IMR-90 (cell line): ENCODE data around the gene AKNA. TPM values are rescaled to one million over a fixed set of nuclear protein-coding genes. Genes with fewer than 3 reads are reported as not detected.

Experiments
- ATAC-seq: fragments of 200-7000 bp; cut with Tn5 transposase; 2 replicates; pipeline ENCODE4 v1.9.1; 2020; ENCODE audit warnings: low read depth, mild to moderate bottlenecking, moderate library complexity
- BruUV-seq: library from RNA; stranded (reverse); fragments of 400-500 nt; replicated peaks from 2 replicates; lab custom pipeline; 2021; lab: Mats Ljungman, UMichigan
- CTCF ChIA-PET: fragments of 300-600 bp; formaldehyde crosslinking; extraction: SDS; loops from one replicate; lab custom pipeline; 2021; ENCODE audit warnings: antibody characterized with exemption; lab: Yijun Ruan, JAX
- POLR2A ChIA-PET: fragments of 300-600 bp; sonication (Branson Sonifier 250); formaldehyde crosslinking; loops from one replicate; lab custom pipeline; 2022; ENCODE audit warnings: antibody characterized with exemption; ENCODE audit not compliant: unreplicated experiment; lab: Charles Lee
- DNase-seq: peaks from one replicate; pipeline ENCODE4 v3.0.0; 2013
- H2AFZ ChIP-seq: replicated peaks from 2 replicates; pipeline ENCODE3; 2013; ENCODE audit warnings: low read length, mild to moderate bottlenecking; ENCODE audit not compliant: poor library complexity
- H2AK5ac ChIP-seq: 2 replicates; pipeline ENCODE4 v1.6.1; 2013; ENCODE audit warnings: low read depth, low read length, inconsistent platforms
- H2AK9ac ChIP-seq: replicated peaks from 2 replicates; pipeline ENCODE3; 2013; ENCODE audit warnings: mild to moderate bottlenecking, low read depth, low read length, moderate library complexity; ENCODE audit not compliant: poor library complexity
- H2BK120ac ChIP-seq: 2 replicates; pipeline ENCODE4 v1.6.1; 2013; ENCODE audit warnings: low read depth, low read length, inconsistent platforms
- H2BK15ac ChIP-seq: 3 replicates; pipeline ENCODE4 v1.6.1; 2013; ENCODE audit warnings: low read depth, low read length, inconsistent platforms
- H2BK20ac ChIP-seq: 2 replicates; pipeline ENCODE4 v1.6.1; 2013; ENCODE audit warnings: low read depth, mild to moderate bottlenecking, inconsistent platforms, low read length, moderate library complexity
- H2BK5ac ChIP-seq: 2 replicates; pipeline ENCODE4 v1.6.1; 2013; ENCODE audit warnings: mild to moderate bottlenecking, low read depth, low read length, inconsistent platforms; ENCODE audit not compliant: poor library complexity, severe bottlenecking
- H3K14ac ChIP-seq: replicated peaks from 2 replicates; pipeline ENCODE4 v1.6.1; 2013; ENCODE audit warnings: low read depth, low read length, inconsistent platforms
- H3K18ac ChIP-seq: 2 replicates; pipeline ENCODE4 v1.6.1; 2013; ENCODE audit warnings: low read depth, low read length, control low read depth
- H3K23ac ChIP-seq: 2 replicates; pipeline ENCODE4 v1.6.1; 2013; ENCODE audit warnings: low read depth, low read length, inconsistent platforms
- H3K27ac ChIP-seq: 2 replicates; pipeline ENCODE4 v1.5.1; 2013; ENCODE audit warnings: mild to moderate bottlenecking, control low read depth, low read length; ENCODE audit not compliant: insufficient read depth
- H3K27me3 ChIP-seq: 2 replicates; pipeline ENCODE4 v1.6.1; 2013; ENCODE audit warnings: low read length; ENCODE audit not compliant: control insufficient read depth, insufficient read depth
- H3K36me3 ChIP-seq: 2 replicates; pipeline ENCODE4 v1.6.1; 2013; ENCODE audit warnings: low read length, mixed read lengths; ENCODE audit not compliant: control insufficient read depth, insufficient read depth
- H3K4ac ChIP-seq: 2 replicates; pipeline ENCODE4 v1.6.1; 2013; ENCODE audit warnings: low read depth, low read length, inconsistent platforms
- H3K4me1 ChIP-seq: 2 replicates; pipeline ENCODE4 v1.6.1; 2013; ENCODE audit warnings: low read length, mixed read lengths; ENCODE audit not compliant: control insufficient read depth, insufficient read depth
- H3K4me2 ChIP-seq: 2 replicates; pipeline ENCODE4 v1.6.1; 2013; ENCODE audit warnings: low read depth, mild to moderate bottlenecking, control low read depth, low read length, moderate library complexity
- H3K4me3 ChIP-seq: 2 replicates; pipeline ENCODE4 v1.5.1; 2013; ENCODE audit warnings: low read depth, mild to moderate bottlenecking, control low read depth, low read length, moderate library complexity; ENCODE audit not compliant: insufficient read depth
- H3K56ac ChIP-seq: 2 replicates; pipeline ENCODE4 v1.6.1; 2013; ENCODE audit warnings: low read length, inconsistent platforms; ENCODE audit not compliant: insufficient read depth; ENCODE audit errors: extremely low read depth
- H3K79me1 ChIP-seq, 2 experiments: 2 replicates each; pipeline ENCODE4 v1.6.1; 2013; ENCODE audit warnings: low read length in 2 of 2, inconsistent platforms in 1 of 2, low read depth in 1 of 2
- H3K9ac ChIP-seq: 2 replicates; pipeline ENCODE4 v1.6.1; 2013; ENCODE audit warnings: low read depth, low read length, control low read depth
- H3K9me1 ChIP-seq: 2 replicates; pipeline ENCODE4 v1.6.1; 2013; ENCODE audit warnings: low read length, inconsistent platforms; ENCODE audit not compliant: insufficient read depth
- H3K9me3 ChIP-seq: 2 replicates; pipeline ENCODE4 v1.6.1; 2013; ENCODE audit warnings: low read length; ENCODE audit not compliant: control insufficient read depth, insufficient read depth
- H4K20me1 ChIP-seq: 2 replicates; pipeline ENCODE4 v1.6.1; 2013; ENCODE audit warnings: low read length, inconsistent platforms; ENCODE audit not compliant: insufficient read depth
- H4K5ac ChIP-seq: 2 replicates; pipeline ENCODE4 v1.6.1; 2013; ENCODE audit warnings: mild to moderate bottlenecking, low read depth, low read length, control low read depth
- H4K8ac ChIP-seq, 2 experiments: 2 replicates each; pipeline ENCODE4 v1.6.1; 2013; ENCODE audit warnings: low read depth in 2 of 2, low read length in 2 of 2, control low read depth in 1 of 2, inconsistent platforms in 1 of 2
- H4K91ac ChIP-seq: 2 replicates; pipeline ENCODE4 v1.6.1; 2013; ENCODE audit warnings: low read depth, low read length, inconsistent platforms; ENCODE audit not compliant: insufficient read depth
- CTCF ChIP-seq: conservative IDR thresholded peaks from 2 replicates; pipeline ENCODE4 v1.5.1; 2012; ENCODE audit warnings: mild to moderate bottlenecking, low read depth, low read length, improper control_type of control experiment
- FOS ChIP-seq: fragments of 150-350 bp; IDR thresholded peaks from 2 replicates; pipeline ENCODE4 v1.6.1; 2016; ENCODE audit warnings: low read depth, low read length
- MAFK ChIP-seq: IDR thresholded peaks from 2 replicates; pipeline ENCODE4 v1.6.1; 2012; ENCODE audit warnings: low read depth, low read length, improper control_type of control experiment
- NFE2L2 ChIP-seq: fragments of 150-350 bp; IDR thresholded peaks from 2 replicates; pipeline ENCODE4 v1.6.1; 2016; ENCODE audit warnings: low read depth, mild to moderate bottlenecking, low read length
- POLR2A ChIP-seq: IDR thresholded peaks from 2 replicates; pipeline ENCODE4 v1.6.1; 2012; ENCODE audit warnings: mild to moderate bottlenecking, low read depth, low read length
- RAD21 ChIP-seq: IDR thresholded peaks from 2 replicates; pipeline ENCODE4 v1.6.1; 2012; ENCODE audit warnings: low read length, improper control_type of control experiment
- RCOR1 ChIP-seq: IDR thresholded peaks from 2 replicates; pipeline ENCODE4 v1.6.1; 2012; ENCODE audit warnings: mild to moderate bottlenecking, low read length, improper control_type of control experiment; ENCODE audit not compliant: insufficient replicate concordance
- SMC3 ChIP-seq: fragments of 150-350 bp; IDR thresholded peaks from 2 replicates; pipeline ENCODE4 v1.6.1; 2016; ENCODE audit warnings: low read depth, mild to moderate bottlenecking, antibody characterized with exemption, low read length, moderate library complexity
- USF2 ChIP-seq: fragments of 150-350 bp; IDR thresholded peaks from 2 replicates; pipeline ENCODE4 v1.6.1; 2017; ENCODE audit warnings: mild to moderate bottlenecking, antibody characterized with exemption, low read length, low read depth
- WGBS, 2 experiments: methylation state at CpG; one replicate each; pipeline versions ENCODE4 v1.1.5 to v1.1.7; 2013; ENCODE audit warnings: missing lambda C conversion rate in 2 of 2; ENCODE audit not compliant: insufficient read length in 1 of 2; ENCODE audit errors: extremely low coverage in 2 of 2; 5-methylcytosine and 5-hydroxymethylcytosine counted together
- dilution Hi-C: fragments of 300-500 bp; cut with HindIII; formaldehyde crosslinking; loops from one replicate; pipeline ENCODE4 v1.14.3; 2018; ENCODE audit warnings: low sequenced_read_pairs; ENCODE audit not compliant: unreplicated experiment
- in situ Hi-C: fragments of 300-500 bp; cut with MboI; formaldehyde crosslinking; loops from 3 replicates; pipeline ENCODE4 v1.14.3; 2019; ENCODE audit warnings: low sequenced_read_pairs, inconsistent platforms, mixed read lengths
- intact Hi-C: fragments of 100-400 bp; cut with micrococcal nuclease; formaldehyde crosslinking; loops from 2 replicates; pipeline ENCODE4 v1.10.0; 2022
- polyA plus RNA-seq, 3 experiments: library from polyadenylated mRNA; depleted of rRNA; stranded (reverse); fragments of >200 nt; gene quantifications; 2 replicates each; pipeline ENCODE4 v1.2.3, GENCODE V29; 2012; ENCODE audit warnings: low replicate concordance in 1 of 3
- total RNA-seq: library from RNA; depleted of rRNA; stranded (reverse); fragments of >200 nt; gene quantifications from 2 replicates; pipeline ENCODE4 v1.2.3, GENCODE V29; 2012

Gene AKNA
- total and polyA plus RNA-seq, 2 of the 4 experiments (the other 2 are of a cell fraction), result 2.7 to 7.3 TPM

GRCh38 chr9:114384836-114385396, 2.9 kb downstream of the AKNA start:
- TF ChIP-seq CTCF (no peak), POLR2A (no peak), MAFK (no peak), USF2 (no peak), RAD21 (no peak), RCOR1 (no peak), SMC3 (no peak), NFE2L2 (no peak), FOS (no peak)
- Histone ChIP-seq H2BK15ac (peak overlapping the region; percentile 17; the same call in 1 of the 3 replicates), H3K4me3 (no peak overlapping the region), H3K9me1 (peaks cover 17% of the 10 kb centered on the region), H3K36me3 (peaks cover 3% of the 10 kb centered on the region; the same call in 1 of the 2 replicates), H3K27me3 (no peaks in the 10 kb centered on the region), H2AK9ac (peak overlapping the region; percentile 85), H3K79me1 (peaks cover 17 to 69% of the 10 kb centered on the region in 2 experiments), H3K4ac (peak overlapping the region; percentile 76), H2AK5ac (peak overlapping the region; percentile 84), H2BK20ac (peak overlapping the region; percentile 64), H3K27ac (peak overlapping the region; percentile 24), H4K20me1 (peaks cover 21% of the 10 kb centered on the region; the same call in 1 of the 2 replicates), H3K4me1 (peaks cover 36% of the 10 kb centered on the region), H4K5ac (peak overlapping the region; percentile 11; the same call in 1 of the 2 replicates), H4K91ac (peak overlapping the region; percentile 76), H4K8ac (peak overlapping the region in 1 of 2 experiments; percentile 82; a peak in 2 of 4 replicates), H3K4me2 (no peak overlapping the region), H3K9ac (peak overlapping the region; percentile 20; the same call in 1 of the 2 replicates), H3K23ac (peak overlapping the region; percentile 37; the same call in 1 of the 2 replicates), H3K56ac (peak overlapping the region; percentile 62; the same call in 1 of the 2 replicates), H2BK120ac (peak overlapping the region; percentile 78; the same call in 1 of the 2 replicates), H3K9me3 (no peaks in the 10 kb centered on the region), H3K18ac (peak overlapping the region; percentile 3; the same call in 1 of the 2 replicates), H3K14ac (peak overlapping the region; percentile 81), H2BK5ac (peak overlapping the region; percentile 41), H2AFZ (peak overlapping the region; percentile 85)
- ATAC-seq (no peak), DNase-seq (no peak)
- ChIA-PET POLR2A (no interaction called here), CTCF (interaction anchor here (0.8 kb wide), 1 partner anchor 21 kb away, joined by 3 read pairs; no protein-coding TSS in a partner anchor)
- BruUV-seq, result no TSS peak
- 86% methylated on average over 1 of the region's 7 CpGs; no CpG with 5 or more reads in 1 of the 2 experiments for WGBS, 2 experiments
- intact Hi-C loops (no loop called here), in situ Hi-C loops (no loop called here), dilution Hi-C loops (no loop called here)
